ENCODE data around the gene LCTL.
A peak's percentile ranks its signal among the peaks of the same experiment; 100 is the strongest.
"Not testable (repeated sequence)": the region's sequence is repeated elsewhere in the genome, so short reads cannot be mapped to it uniquely, and the experiment has no call there.

Gene LCTL

GRCh38 chr15:66504563-66505429 lies 61.0 kb downstream of the LCTL start, which contains the start of the genes RPL4 and ZWILCH:
Gene RPL4, minus strand, starts transcription at chr15:66504855. Its CDS starts 65 bp downstream, at chr15:66504790.
Gene ZWILCH, plus strand, starts transcription at chr15:66505326. Its CDS starts 13 bp downstream, at chr15:66505339.
- DNase-seq (ENCODE audit: extremely low read depth, low read depth), result peak; percentile 72
- H3K4me3 ChIP-seq (replicated peaks; ENCODE audit: low read depth, low read length), result peak within 1 kb of the TSS; percentile 97
- no peak for TF ChIP-seq CTCF (IDR thresholded peaks at IDR 0.05; ENCODE audit: low read depth, low read length, missing control alignments)

GRCh38 chr15:66503780-66504562 lies 61.8 kb downstream of the LCTL start:
- no peak for TF ChIP-seq CTCF (IDR thresholded peaks at IDR 0.05; ENCODE audit: low read depth, low read length, missing control alignments)
- peak overlapping the region; percentile 97 for H3K4me3 ChIP-seq (replicated peaks; ENCODE audit: low read depth, low read length)
- no peak for DNase-seq (ENCODE audit: extremely low read depth, low read depth)

- H3K4me3 ChIP-seq (replicated peaks; ENCODE audit: low read depth, low read length), result peak overlapping the region; percentile 97
- not testable (repeated sequence) for DNase-seq (ENCODE audit: extremely low read depth, low read depth)
Observed at GRCh38 chr15:66503041-66503648, 62.7 kb downstream of the LCTL start.

GRCh38 chr15:66502491-66502890 lies 63.3 kb downstream of the LCTL start:
- peak overlapping the region; percentile 97 for H3K4me3 ChIP-seq (replicated peaks; ENCODE audit: low read depth, low read length)
- TF ChIP-seq CTCF (IDR thresholded peaks at IDR 0.05; ENCODE audit: low read depth, low read length, missing control alignments), result no peak
- DNase-seq (ENCODE audit: extremely low read depth, low read depth), result no peak

GRCh38 chr15:66500346-66500745 lies 65.5 kb downstream of the LCTL start:
- DNase-seq (ENCODE audit: extremely low read depth, low read depth), result not testable (repeated sequence)
- H3K4me3 ChIP-seq (replicated peaks; ENCODE audit: low read depth, low read length), result peak overlapping the region; percentile 97; the same call in 1 of the 2 replicates

- peak; percentile 15 for TF ChIP-seq CTCF (IDR thresholded peaks at IDR 0.05; ENCODE audit: low read depth, low read length, missing control alignments)
- no peak overlapping the region for H3K4me3 ChIP-seq (replicated peaks; ENCODE audit: low read depth, low read length)
Observed at GRCh38 chr15:66498501-66499386, 67.1 kb downstream of the LCTL start.

More at GRCh38 chr15:66498501-66499386, 67.1 kb downstream of the LCTL start:
- no peak for DNase-seq (ENCODE audit: extremely low read depth, low read depth)
